GM12878 (cell line): Measurements from ENCODE around the gene PTPRD.

ENCODE experiments used
- RAD21 ChIP-seq: IDR thresholded peaks from 2 replicates; pipeline ENCODE4 v1.6.1; 2011; ENCODE audit warnings: mild to moderate bottlenecking, low read depth, low read length, moderate library complexity; ENCODE audit not compliant: insufficient read depth
- ZNF24 ChIP-seq: fragments of 450-650 bp; IDR thresholded peaks from 2 replicates; pipeline ENCODE4 v1.6.1; 2017; ENCODE audit warnings: antibody characterized with exemption, mild to moderate bottlenecking

DNA sequence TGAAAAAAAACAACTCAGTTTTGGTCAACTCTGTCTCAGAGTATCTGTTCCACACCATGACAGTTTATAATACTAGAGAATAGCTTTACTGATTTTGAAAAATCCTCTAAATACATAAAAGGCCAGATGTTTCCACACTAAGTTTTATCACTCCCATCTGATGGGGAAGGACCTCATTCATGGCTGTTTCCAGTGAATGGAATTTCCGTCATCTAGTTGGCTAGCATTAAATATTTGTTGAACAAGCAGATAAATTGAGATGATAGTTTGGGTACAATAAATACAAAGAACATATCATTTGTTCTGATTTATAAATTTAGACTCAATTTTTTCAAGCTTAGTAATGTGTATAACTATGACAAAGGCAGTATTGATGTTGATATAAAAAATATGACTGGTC, 408.5 kb downstream of the PTPRD start:
- no peak for TF ChIP-seq ZNF24
- no peak for TF ChIP-seq RAD21
